Keratinocyte (primary cell): ENCODE measurements around the gene PTPDC1. TPM values are rescaled to one million over a fixed set of nuclear protein-coding genes. Genes with fewer than 3 reads are reported as not detected.

Experiments
- DNase-seq: peaks from one replicate; pipeline ENCODE4 v3.0.0-alpha.2; 2011; ENCODE audit warnings: low read depth, missing footprints, low spot score
- FAIRE-seq: peaks from 2 replicates; lab custom pipeline; 2011; peaks lifted over from hg19 to GRCh38; lab: Jason Lieb, UNC
- H2AFZ ChIP-seq: 2 replicates; pipeline ENCODE4 v1.6.0; 2012; ENCODE audit warnings: low read length, control low read depth, inconsistent platforms; ENCODE audit not compliant: control insufficient read depth
- H3K27ac ChIP-seq: 2 replicates; pipeline ENCODE4 v1.5.1; 2011; ENCODE audit warnings: low read length; ENCODE audit not compliant: control insufficient read depth, insufficient read depth
- H3K27me3 ChIP-seq: 3 replicates; pipeline ENCODE4 v1.6.0; 2011; ENCODE audit warnings: low read length; ENCODE audit not compliant: control insufficient read depth, insufficient read depth; ENCODE audit errors: extremely low read depth
- H3K36me3 ChIP-seq, 2 experiments: 2 replicates in 1 of 2; 3 replicates in 1 of 2; pipeline ENCODE4 v1.5.1; 2011; ENCODE audit warnings: low read length in 2 of 2, mild to moderate bottlenecking in 1 of 2; ENCODE audit not compliant: control insufficient read depth in 2 of 2, insufficient read depth in 2 of 2; ENCODE audit errors: extremely low read depth in 1 of 2
- H3K4me1 ChIP-seq: 3 replicates; pipeline ENCODE4 v1.5.1; 2011; ENCODE audit warnings: low read length; ENCODE audit not compliant: control insufficient read depth, insufficient read depth; ENCODE audit errors: extremely low read depth
- H3K4me2 ChIP-seq: 3 replicates; pipeline ENCODE4 v1.6.0; 2011; ENCODE audit warnings: low read depth, low read length; ENCODE audit not compliant: control insufficient read depth, insufficient read depth; ENCODE audit errors: extremely low read depth
- H3K4me3 ChIP-seq, 3 experiments: fragments of 200-600 bp in 1 of 3; sonication (generic) in 1 of 3; 2 replicates in 2 of 3; 3 replicates in 1 of 3; pipeline ENCODE4 v1.5.1; 2011 to 2016; ENCODE audit warnings: low read length in 3 of 3, mild to moderate bottlenecking in 3 of 3, control low read depth in 2 of 3, inconsistent platforms in 1 of 3, low read depth in 1 of 3, mixed read lengths in 1 of 3, mixed run types in 1 of 3, moderate library complexity in 1 of 3; ENCODE audit not compliant: control insufficient read depth in 2 of 3, insufficient read depth in 2 of 3; ENCODE audit errors: extremely low read depth in 1 of 3
- H3K79me2 ChIP-seq: 2 replicates; pipeline ENCODE4 v1.6.0; 2012; ENCODE audit warnings: low read length; ENCODE audit not compliant: control insufficient read depth, insufficient read depth
- H3K9ac ChIP-seq: 3 replicates; pipeline ENCODE4 v1.6.0; 2011; ENCODE audit warnings: low read length; ENCODE audit not compliant: control insufficient read depth, insufficient read depth; ENCODE audit errors: extremely low read depth
- H3K9me1 ChIP-seq: 3 replicates; pipeline ENCODE4 v1.6.0; 2011; ENCODE audit warnings: low read length; ENCODE audit not compliant: control insufficient read depth, insufficient read depth; ENCODE audit errors: extremely low read depth
- H3K9me3 ChIP-seq: 2 replicates; pipeline ENCODE4 v1.5.1; 2012; ENCODE audit warnings: low read depth, low read length; ENCODE audit not compliant: control insufficient read depth
- H4K20me1 ChIP-seq: 3 replicates; pipeline ENCODE4 v1.6.0; 2011; ENCODE audit warnings: low read length; ENCODE audit not compliant: control insufficient read depth, insufficient read depth; ENCODE audit errors: extremely low read depth
- CTCF ChIP-seq, 3 experiments: IDR thresholded peaks in 1 of 3; conservative IDR thresholded peaks in 1 of 3; optimal IDR thresholded peaks in 1 of 3; 2 replicates in 2 of 3; 3 replicates in 1 of 3; pipeline versions ENCODE3 to v1.5.1; 2011; ENCODE audit warnings: low read length in 3 of 3, mild to moderate bottlenecking in 3 of 3, moderate library complexity in 2 of 3, control low read depth in 1 of 3, inconsistent platforms in 1 of 3; ENCODE audit not compliant: insufficient read depth in 2 of 3; ENCODE audit errors: extremely low read depth in 1 of 3
- EZH2 ChIP-seq: IDR thresholded peaks from one replicate; pipeline ENCODE4 v1.6.1; 2012; ENCODE audit warnings: inconsistent platforms, mild to moderate bottlenecking, low read length, moderate library complexity
- dilution Hi-C: fragments of 300-500 bp; cut with MboI; formaldehyde crosslinking; loops from one replicate; pipeline ENCODE4 v1.7.0; 2020; ENCODE audit warnings: low sequenced_read_pairs; ENCODE audit not compliant: extremely low pct_ligation_motif_present
- polyA plus RNA-seq, 5 experiments: library from polyadenylated mRNA; depleted of rRNA in 3 of 5; stranded (reverse) in 3 of 5; stranded (forward) in 1 of 5; unstranded in 1 of 5; fragments of >200 nt; gene quantifications; 1 replicate in 1 of 5; 2 replicates in 3 of 5; 3 replicates in 1 of 5; pipeline versions ENCODE4 v1.2.1 to v1.2.3, GENCODE V29; 2011 to 2012; ENCODE audit warnings: missing spikeins in 2 of 5, low read depth in 1 of 5, low replicate concordance in 1 of 5

Gene PTPDC1
- polyA plus RNA-seq, 1 donor (not counting 4 experiments of a cell fraction or from before 2014, with no cell fraction given), result 8.2 TPM

GRCh38 chr9:94139672-94140417 lies 55.6 kb downstream of the PTPDC1 start:
- dilution Hi-C loops, result no loop called here
- DNase-seq (peak; percentile 59), FAIRE-seq (peak; percentile 85)
- Histone ChIP-seq H3K36me3 (no peaks in the 10 kb centered on the region), H3K4me3 (peak overlapping the region in 2 of 3 experiments; percentile 11 to 22), H3K4me1 (peaks cover 55% of the 10 kb centered on the region), H3K9me1 (no peaks in the 10 kb centered on the region), H3K9me3 (no peaks in the 10 kb centered on the region), H3K4me2 (peak overlapping the region; percentile 80), H2AFZ (peak overlapping the region; percentile 81), H4K20me1 (no peaks in the 10 kb centered on the region), H3K9ac (peak overlapping the region; percentile 55), H3K27ac (peak overlapping the region; percentile 78), H3K27me3 (no peaks in the 10 kb centered on the region), H3K79me2 (no peaks in the 10 kb centered on the region)
- TF ChIP-seq EZH2, result no peak
- TF ChIP-seq CTCF (optimal IDR thresholded peaks at IDR 0.05 in 1 of 3, IDR thresholded peaks at IDR 0.05 in 1 of 3, conservative IDR thresholded peaks at IDR 0.05 in 1 of 3; ENCODE audit: extremely low read depth in 1 of 3, insufficient read depth in 2 of 3, low read length in 3 of 3), result no peak

- no peak for DNase-seq
These were observed 56.1 kb downstream of the PTPDC1 start for GRCh38 chr9:94140418-94140780.

More at GRCh38 chr9:94140418-94140780, 56.1 kb downstream of the PTPDC1 start:
- Histone ChIP-seq H3K9me3 (no peaks in the 10 kb centered on the region), H4K20me1 (no peaks in the 10 kb centered on the region), H3K9ac (peak overlapping the region; percentile 55), H3K4me1 (peaks cover 50% of the 10 kb centered on the region), H3K36me3 (no peaks in the 10 kb centered on the region), H3K4me3 (peak overlapping the region in 2 of 3 experiments; percentile 11 to 22), H3K9me1 (no peaks in the 10 kb centered on the region), H3K79me2 (no peaks in the 10 kb centered on the region), H3K27me3 (no peaks in the 10 kb centered on the region), H3K4me2 (peak overlapping the region; percentile 80), H3K27ac (peak overlapping the region; percentile 78), H2AFZ (peak overlapping the region; percentile 81)
- FAIRE-seq, result peak; percentile 13
- dilution Hi-C loops, result no loop called here
- TF ChIP-seq CTCF (optimal IDR thresholded peaks at IDR 0.05 in 1 of 3, IDR thresholded peaks at IDR 0.05 in 1 of 3, conservative IDR thresholded peaks at IDR 0.05 in 1 of 3; ENCODE audit: extremely low read depth in 1 of 3, insufficient read depth in 2 of 3, low read length in 3 of 3) (no peak), EZH2 (no peak)
